Karpas-422 (cell line): Measurements from ENCODE around the gene IFNA10. TPM values are rescaled to one million over a fixed set of nuclear protein-coding genes. Genes with fewer than 3 reads are reported as not detected.
"Not testable (repeated sequence)": the region's sequence is repeated elsewhere in the genome, so short reads cannot be mapped to it uniquely, and the experiment has no call there.

Experiments
- DNase-seq: peaks from one replicate; pipeline ENCODE4 v3.0.0-alpha.2; 2015
- H2AFZ ChIP-seq: fragments of 200-600 bp; sonication (generic); 2 replicates; pipeline ENCODE4 v1.6.1; 2014; ENCODE audit warnings: antibody characterized with exemption, low read length, mixed read lengths
- H3K27ac ChIP-seq: fragments of 200-600 bp; sonication (generic); 2 replicates; pipeline ENCODE4 v1.5.1; 2014; ENCODE audit warnings: mild to moderate bottlenecking, low read length, moderate library complexity
- H3K27me3 ChIP-seq: fragments of 200-600 bp; sonication (generic); 2 replicates; pipeline ENCODE4 v1.6.1; 2014; ENCODE audit warnings: low read length, mixed read lengths
- H3K36me3 ChIP-seq: fragments of 200-600 bp; sonication (generic); 2 replicates; pipeline ENCODE4 v1.6.1; 2014; ENCODE audit warnings: low read length, mixed read lengths; ENCODE audit not compliant: insufficient read depth
- H3K4me1 ChIP-seq: fragments of 200-600 bp; sonication (generic); 2 replicates; pipeline ENCODE4 v1.6.1; 2014; ENCODE audit warnings: mild to moderate bottlenecking, low read length, mixed read lengths
- H3K4me2 ChIP-seq: fragments of 200-600 bp; sonication (generic); 2 replicates; pipeline ENCODE4 v1.6.1; 2014; ENCODE audit warnings: low read length, low read depth, mild to moderate bottlenecking; ENCODE audit not compliant: poor library complexity, severe bottlenecking
- H3K4me3 ChIP-seq: fragments of 200-600 bp; sonication (generic); 2 replicates; pipeline ENCODE4 v1.5.1; 2014; ENCODE audit warnings: mild to moderate bottlenecking, antibody characterized with exemption, low read length, mixed read lengths
- H3K79me2 ChIP-seq: fragments of 200-600 bp; sonication (generic); 2 replicates; pipeline ENCODE4 v1.6.1; 2014; ENCODE audit warnings: mild to moderate bottlenecking, low read length, mixed read lengths
- H3K9ac ChIP-seq: fragments of 200-600 bp; sonication (generic); 2 replicates; pipeline ENCODE4 v1.6.0; 2014; ENCODE audit warnings: low read length
- H3K9me2 ChIP-seq: fragments of 200-600 bp; sonication (generic), shearing (Covaris generic); replicated peaks from 2 replicates; pipeline ENCODE4 v1.6.0; 2014; ENCODE audit warnings: mild to moderate bottlenecking, low read length, moderate library complexity; ENCODE audit not compliant: insufficient read depth
- H3K9me3 ChIP-seq: fragments of 300-700, 200-600 bp; sonication (generic); 2 replicates; pipeline ENCODE4 v1.6.1; 2014; ENCODE audit warnings: low read length, mixed read lengths
- H4K20me1 ChIP-seq: fragments of 200-600 bp; sonication (generic); 2 replicates; pipeline ENCODE4 v1.6.1; 2014; ENCODE audit warnings: mild to moderate bottlenecking, antibody characterized with exemption, low read length, low read depth; ENCODE audit not compliant: insufficient read depth
- total RNA-seq: library from RNA; depleted of rRNA; stranded (reverse); fragments of >200 nt; shearing (Covaris generic); gene quantifications from 2 replicates; pipeline ENCODE4 v1.2.3, GENCODE V29; 2014; ENCODE audit warnings: low replicate concordance

The IFNA10 gene
- total RNA-seq, 1 experiment from 2014 or later: not detected

GRCh38 chr9:21210311-21210710 is 3.4 kb upstream of the IFNA10 start:
- DNase-seq: no peak
- no peaks in the 10 kb centered on the region for H3K27me3 ChIP-seq

GRCh38 chr9:21205204-21205603 is 1.7 kb downstream of the IFNA10 start:
- no peak overlapping the region for H2AFZ ChIP-seq
- H3K4me3 ChIP-seq: no peak overlapping the region
- H4K20me1 ChIP-seq: no peaks in the 10 kb centered on the region
- H3K9me2 ChIP-seq: no peaks in the 10 kb centered on the region
- no peaks in the 10 kb centered on the region for H3K9me3 ChIP-seq
- H3K79me2 ChIP-seq: no peaks in the 10 kb centered on the region
- no peak for DNase-seq
- H3K4me1 ChIP-seq: no peaks in the 10 kb centered on the region
- H3K27ac ChIP-seq: no peak overlapping the region
- no peaks in the 10 kb centered on the region for H3K27me3 ChIP-seq
- H3K9ac ChIP-seq: no peak overlapping the region
- no peaks in the 10 kb centered on the region for H3K36me3 ChIP-seq
- H3K4me2 ChIP-seq: no peak overlapping the region

More at GRCh38 chr9:21210311-21210710, 3.4 kb upstream of the IFNA10 start:
- no peaks in the 10 kb centered on the region for H3K36me3 ChIP-seq
- no peak overlapping the region for H3K9ac ChIP-seq
- H3K79me2 ChIP-seq: no peaks in the 10 kb centered on the region
- H3K4me2 ChIP-seq: no peak overlapping the region
- H3K9me3 ChIP-seq: no peaks in the 10 kb centered on the region
- H2AFZ ChIP-seq: no peak overlapping the region
- no peak overlapping the region for H3K27ac ChIP-seq
- H4K20me1 ChIP-seq: no peaks in the 10 kb centered on the region
- no peaks in the 10 kb centered on the region for H3K9me2 ChIP-seq
- no peak overlapping the region for H3K4me3 ChIP-seq
- H3K4me1 ChIP-seq: no peaks in the 10 kb centered on the region

- not testable (repeated sequence) for H3K4me1 ChIP-seq, H3K27me3 ChIP-seq, H3K9ac ChIP-seq, H3K79me2 ChIP-seq, H3K36me3 ChIP-seq, H3K9me2 ChIP-seq, DNase-seq, H3K27ac ChIP-seq, H3K9me3 ChIP-seq, H3K4me3 ChIP-seq, H2AFZ ChIP-seq, H4K20me1 ChIP-seq, H3K4me2 ChIP-seq
These were observed 4.8 kb downstream of the IFNA10 start, which contains the start of gene IFNA7 for GRCh38 chr9:21202105-21202504. IFNA7 (minus strand) TSS chr9:21202205; CDS start chr9:21202165, 40 bp downstream.

- DNase-seq: peak; percentile 69
These were observed 11.8 kb downstream of the IFNA10 start for GRCh38 chr9:21194867-21195776.

GRCh38 chr9:21187487-21187886 is 19.5 kb downstream of the IFNA10 start, which contains the start of gene IFNA4:
IFNA4 (minus strand) TSS chr9:21187587; CDS start chr9:21187531, 56 bp downstream.
- not testable (repeated sequence) for H3K4me1 ChIP-seq, DNase-seq, H2AFZ ChIP-seq, H4K20me1 ChIP-seq, H3K4me2 ChIP-seq, H3K27ac ChIP-seq, H3K9ac ChIP-seq, H3K9me2 ChIP-seq, H3K79me2 ChIP-seq, H3K27me3 ChIP-seq, H3K36me3 ChIP-seq, H3K4me3 ChIP-seq, H3K9me3 ChIP-seq

More at GRCh38 chr9:21194867-21195776, 11.8 kb downstream of the IFNA10 start:
- H3K4me1 ChIP-seq, H3K79me2 ChIP-seq, H3K4me3 ChIP-seq, H2AFZ ChIP-seq, H3K36me3 ChIP-seq, H3K9me3 ChIP-seq, H3K27me3 ChIP-seq, H3K27ac ChIP-seq, H3K4me2 ChIP-seq, H3K9me2 ChIP-seq, H3K9ac ChIP-seq, H4K20me1 ChIP-seq: not testable (repeated sequence)

- not testable (repeated sequence) for H3K9me2 ChIP-seq, H3K4me1 ChIP-seq, H4K20me1 ChIP-seq, H3K27ac ChIP-seq, H3K4me3 ChIP-seq, H3K9ac ChIP-seq, H3K79me2 ChIP-seq, H2AFZ ChIP-seq, H3K9me3 ChIP-seq, H3K4me2 ChIP-seq, H3K36me3 ChIP-seq, H3K27me3 ChIP-seq
- DNase-seq: peak; percentile 72
These were observed 23.9 kb downstream of the IFNA10 start for GRCh38 chr9:21182810-21183736.

GRCh38 chr9:21174671-21175070 is 32.3 kb downstream of the IFNA10 start:
- no peaks in the 10 kb centered on the region for H3K36me3 ChIP-seq
- H4K20me1 ChIP-seq: peaks cover 2% of the 10 kb centered on the region; the same call in 1 of the 2 replicates

GRCh38 chr9:21172156-21172555 is 34.8 kb downstream of the IFNA10 start:
- no peak overlapping the region for H3K27ac ChIP-seq
- H3K4me3 ChIP-seq: no peak overlapping the region
- H3K9me2 ChIP-seq: no peaks in the 10 kb centered on the region
- no peaks in the 10 kb centered on the region for H3K4me1 ChIP-seq
- no peaks in the 10 kb centered on the region for H3K9me3 ChIP-seq
- no peak for DNase-seq
- no peaks in the 10 kb centered on the region for H3K79me2 ChIP-seq
- H3K9ac ChIP-seq: no peak overlapping the region
- H4K20me1 ChIP-seq: no peaks in the 10 kb centered on the region
- no peak overlapping the region for H3K4me2 ChIP-seq
- H3K36me3 ChIP-seq: no peaks in the 10 kb centered on the region
- H3K27me3 ChIP-seq: no peaks in the 10 kb centered on the region
- H2AFZ ChIP-seq: no peak overlapping the region

More at GRCh38 chr9:21174671-21175070, 32.3 kb downstream of the IFNA10 start:
- Histone ChIP-seq H3K4me2 (no peak overlapping the region), H3K9me2 (no peaks in the 10 kb centered on the region), H3K79me2 (no peaks in the 10 kb centered on the region), H3K27ac (no peak overlapping the region), H3K27me3 (no peaks in the 10 kb centered on the region), H3K9ac (no peak overlapping the region), H3K4me3 (no peak overlapping the region), H3K9me3 (no peaks in the 10 kb centered on the region), H3K4me1 (no peaks in the 10 kb centered on the region), H2AFZ (no peak overlapping the region)
- DNase-seq: no peak
